A549 treated with DMSO at 1 μM for 4 hours (cell line): ENCODE results near the gene MSN. TPM values are rescaled to one million over a fixed set of nuclear protein-coding genes. Genes with fewer than 3 reads are reported as not detected.

Experiments
- total RNA-seq: library from RNA; stranded (reverse); fragments of 200-300 nt; extraction: Qiagen RNA extraction; gene quantifications from 5 replicates; pipeline ENCODE4 v1.2.3, GENCODE V29; 2022; ENCODE audit warnings: low read depth

Gene MSN
- 247 to 345 TPM (median 304 TPM) in 5 replicates for total RNA-seq

DNA sequence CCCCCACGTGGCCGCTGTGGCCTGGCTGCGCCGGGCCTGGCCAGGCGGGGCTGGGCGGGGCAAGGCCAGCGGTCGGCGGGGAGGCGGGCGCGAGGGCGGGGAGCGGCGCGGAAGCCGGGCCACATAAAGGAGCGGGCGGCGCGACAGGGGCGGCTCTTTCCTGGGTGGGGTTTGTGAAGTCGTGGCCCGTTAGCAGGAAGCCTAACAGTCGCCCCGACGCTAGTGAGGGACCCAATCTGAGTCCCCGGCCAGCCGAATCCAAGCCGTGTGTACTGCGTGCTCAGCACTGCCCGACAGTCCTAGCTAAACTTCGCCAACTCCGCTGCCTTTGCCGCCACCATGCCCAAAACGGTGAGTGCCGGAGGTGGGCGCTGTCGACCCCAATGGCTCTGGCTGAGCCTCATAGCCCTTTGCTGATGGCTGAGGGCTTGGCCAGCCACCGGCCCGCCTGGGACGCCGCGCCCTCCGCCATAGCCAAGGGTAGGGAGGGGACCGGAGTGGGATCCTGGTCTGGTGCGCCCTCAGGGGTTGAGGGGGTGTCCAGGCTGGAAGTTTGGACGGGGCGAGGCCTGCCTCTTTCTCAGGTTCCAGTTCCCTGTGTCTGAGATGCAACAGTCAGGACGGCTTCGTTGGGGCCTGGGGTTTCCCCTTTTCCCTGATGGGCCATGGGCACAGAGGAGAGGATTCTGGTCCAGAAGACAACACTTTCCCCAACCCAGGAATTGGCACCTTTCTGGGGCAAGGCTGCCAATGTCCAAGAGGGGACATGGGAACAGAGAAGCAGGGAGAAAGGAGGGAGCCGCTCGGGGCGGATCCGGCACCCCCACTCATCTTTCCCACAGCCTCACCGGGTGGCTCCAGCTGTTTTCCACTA lies at the start of gene MSN:
Gene MSN (plus strand): TSS at position 152 of the 874 bp plus-strand sequence. CDS start 188 bp downstream, at position 340.

Other genes with a start within 250 kb of the MSN start
- gene LAS1L, start 132.9 kb upstream of the MSN start, total RNA-seq, result 67.7 to 72.4 TPM (median 70.8 TPM) in 5 replicates